Activated CD4-positive, CD25-positive, alpha-beta regulatory T cell treated with anti-CD3 and anti-CD28 coated beads, Interleukin-2, amount 50 U/mL, for 72 hours (primary cell): ENCODE measurements around the gene USE1.

Experiments used
- DNase-seq: peaks from one replicate; pipeline ENCODE4 v3.0.0; 2021

Gene USE1

DNA sequence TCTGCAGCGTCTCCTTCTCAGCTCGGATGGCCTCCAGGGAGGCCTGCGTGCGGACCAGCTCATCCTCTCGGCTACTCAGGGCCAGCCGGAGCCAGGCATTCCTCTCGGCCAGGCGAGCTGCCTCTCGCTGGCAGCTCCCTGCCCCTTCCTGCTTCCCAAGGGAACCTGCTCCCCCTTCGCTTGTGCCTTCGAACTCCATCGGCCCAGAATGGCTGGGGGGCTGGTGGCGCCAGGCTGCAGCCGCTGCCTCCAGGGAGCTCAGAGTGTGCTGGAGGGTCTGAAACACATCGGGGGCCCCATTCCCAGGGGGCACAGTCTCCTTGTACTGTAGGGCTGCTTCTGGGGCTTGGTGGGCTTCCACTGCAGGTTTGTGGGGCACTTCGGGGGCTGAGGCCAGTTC is 47.4 kb downstream of the USE1 start:
- no peak for DNase-seq

DNA sequence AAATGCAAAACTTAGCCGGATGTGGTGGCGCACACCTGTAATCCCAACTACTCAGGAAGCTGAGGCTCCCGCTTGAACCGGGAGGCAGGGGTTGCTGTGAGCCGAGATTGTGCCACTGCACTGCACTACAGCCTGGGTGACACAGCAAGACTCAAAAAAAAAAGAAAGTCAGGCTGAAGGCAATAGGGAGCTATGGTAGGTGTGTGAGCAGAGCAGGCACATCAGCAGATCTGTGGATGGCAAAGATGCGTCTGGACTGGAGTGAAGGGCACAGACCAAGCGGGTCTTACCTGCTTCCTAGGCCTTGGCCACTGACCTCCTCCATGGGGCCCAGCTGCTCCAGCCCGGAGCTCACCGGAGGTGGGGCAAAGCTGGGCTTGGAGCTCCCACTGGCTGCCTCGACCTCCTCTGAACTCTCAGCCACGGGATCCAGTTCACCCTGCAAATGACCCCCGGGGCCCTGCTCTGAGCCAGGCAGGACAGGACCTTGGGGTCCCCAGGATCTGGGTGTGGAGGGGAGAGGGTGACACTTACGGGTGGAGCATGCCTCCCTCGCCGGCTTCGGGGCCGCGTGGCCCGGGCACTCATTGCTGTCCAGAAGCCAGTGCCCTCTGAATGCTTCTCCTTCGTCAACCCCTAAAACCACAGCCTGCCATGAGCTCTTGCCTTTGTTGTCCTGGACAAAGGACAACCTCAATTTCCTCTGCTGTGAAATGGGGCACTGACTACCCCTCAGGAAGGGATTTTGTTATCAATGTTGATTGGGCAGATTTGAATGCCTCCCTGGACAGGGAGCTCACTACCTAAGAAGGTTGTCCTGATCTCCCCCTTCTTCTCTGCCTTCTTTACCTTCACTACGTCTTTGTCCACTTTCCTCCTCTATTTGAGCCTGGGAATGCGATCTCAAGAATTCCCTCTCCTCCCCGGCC is 48.8 kb downstream of the USE1 start:
- no peak for DNase-seq

DNA sequence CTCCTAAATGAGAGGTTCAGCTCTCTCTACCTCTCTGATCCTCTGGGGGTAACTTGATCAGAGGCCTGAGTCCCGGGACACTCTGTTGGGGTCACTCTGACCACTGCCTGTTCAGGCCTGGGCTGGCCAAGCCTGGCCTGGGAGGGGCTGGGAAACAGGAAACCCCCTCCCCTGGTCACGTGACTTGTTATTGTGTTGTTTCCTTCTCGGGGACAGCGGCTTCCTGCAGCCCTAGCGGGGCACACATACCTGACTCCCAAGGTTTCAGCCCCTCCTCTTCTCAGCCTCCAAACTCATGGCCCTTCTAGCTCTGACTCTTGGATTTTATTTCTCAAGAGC is 49.5 kb downstream of the USE1 start, which contains the start of gene USHBP1:
USHBP1 (minus strand) TSS at position 105 of the 339 bp plus-strand sequence. CDS start 446 bp downstream, outside the sequence.
- no peak for DNase-seq

DNA sequence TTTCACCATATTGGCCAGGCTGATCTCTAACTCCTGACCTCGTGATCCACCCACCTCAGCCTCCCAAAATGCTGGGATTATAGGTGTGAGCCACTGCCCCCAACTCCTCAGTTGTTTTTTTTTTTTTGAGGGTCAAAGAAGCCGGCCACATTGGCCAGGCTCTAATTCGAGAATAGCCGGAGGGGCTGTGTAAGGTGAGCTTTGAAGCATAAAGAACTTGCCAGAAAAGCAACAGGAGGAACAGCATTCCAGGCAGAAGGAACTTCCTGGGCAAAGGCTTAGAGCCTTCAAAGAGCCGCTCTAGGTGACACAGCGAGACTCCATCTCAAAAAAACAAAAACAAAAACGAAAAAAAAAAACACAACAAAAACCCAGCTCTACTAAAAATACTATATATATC is 50.9 kb downstream of the USE1 start:
- DNase-seq, result no peak

DNA sequence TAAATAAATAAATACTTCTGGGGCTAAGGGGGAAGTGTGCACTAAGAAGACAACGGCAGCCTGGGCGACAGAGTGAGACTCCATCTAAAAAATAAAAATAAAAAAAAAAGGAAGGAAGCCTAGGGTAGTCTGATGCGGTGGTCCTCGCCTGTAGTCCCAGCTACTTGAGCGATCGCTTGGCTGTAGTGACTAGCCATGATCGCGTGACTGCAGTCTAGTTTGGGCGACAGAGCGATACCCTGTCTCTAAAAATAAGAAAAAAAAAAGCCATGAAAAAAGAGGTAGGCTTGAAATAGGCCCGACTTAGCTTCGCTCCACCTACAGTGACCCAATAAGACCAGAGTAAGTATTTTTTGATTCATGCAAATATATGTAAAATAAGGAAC is 51.4 kb downstream of the USE1 start:
- no peak for DNase-seq

DNA sequence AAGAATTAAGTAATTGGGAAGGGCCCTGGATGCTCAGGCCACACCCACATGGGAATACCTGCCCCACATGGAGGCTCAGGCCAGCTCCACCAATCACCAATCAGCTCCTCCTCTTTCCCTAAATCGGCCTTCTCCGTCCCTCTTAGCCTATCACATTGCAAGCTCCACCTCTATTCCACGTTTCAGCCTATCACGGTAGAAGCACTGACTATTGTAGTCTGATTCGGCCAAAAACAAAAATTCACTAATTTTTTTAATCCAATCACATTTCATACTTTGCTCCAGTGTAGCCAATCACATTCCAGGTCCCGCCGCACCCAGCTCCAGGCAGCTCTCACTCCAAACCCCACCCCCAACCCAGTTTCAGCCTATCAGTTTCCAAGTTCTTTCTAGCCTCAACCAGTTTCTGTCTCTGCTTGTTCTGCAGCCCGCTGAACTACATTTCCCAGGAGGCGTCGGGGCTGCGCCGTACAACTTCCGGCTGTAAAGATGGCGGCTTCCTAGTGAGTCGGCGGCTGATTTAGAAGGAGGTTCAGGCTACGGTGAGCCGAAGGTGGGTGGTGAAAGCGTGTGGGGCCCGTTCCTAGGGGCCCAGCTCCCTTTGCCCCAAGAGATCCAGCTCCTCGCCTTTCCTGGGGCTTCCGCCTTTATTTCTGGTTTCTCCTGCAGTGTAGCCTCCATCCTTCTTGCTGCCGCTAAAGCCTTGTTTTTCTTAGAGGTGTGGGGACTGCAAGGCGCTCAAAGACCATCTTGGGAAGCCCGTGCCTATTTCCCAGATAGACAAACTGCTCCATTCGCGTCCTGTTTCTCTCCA is 52.0 kb downstream of the USE1 start, which contains the start of gene BABAM1:
BABAM1 (plus strand) TSS at position 469 of the 814 bp plus-strand sequence. CDS start 1,364 bp downstream, outside the sequence.
- DNase-seq, result peak; percentile 88

DNA sequence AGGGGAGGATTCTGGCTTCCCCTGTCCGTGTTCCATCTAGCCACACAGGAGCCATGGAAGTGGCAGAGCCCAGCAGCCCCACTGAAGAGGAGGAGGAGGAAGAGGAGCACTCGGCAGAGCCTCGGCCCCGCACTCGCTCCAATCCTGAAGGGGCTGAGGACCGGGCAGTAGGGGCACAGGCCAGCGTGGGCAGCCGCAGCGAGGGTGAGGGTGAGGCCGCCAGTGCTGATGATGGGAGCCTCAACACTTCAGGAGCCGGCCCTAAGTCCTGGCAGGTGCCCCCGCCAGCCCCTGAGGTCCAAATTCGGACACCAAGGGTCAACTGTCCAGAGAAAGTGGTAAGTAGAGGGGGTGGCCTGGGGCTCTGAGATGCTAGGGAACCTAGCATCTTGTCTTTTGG is 53.6 kb downstream of the USE1 start:
- no peak for DNase-seq
